Bone marrow (tissue), 2 donors: ENCODE data around the gene DNAH12.
A peak's percentile ranks its signal among the peaks of the same experiment; 100 is the strongest.

Experiments used
- DNase-seq, 2 donors: peaks; one replicate each; lab custom pipeline; 2025; lab: John Stamatoyannopoulos, UW

The DNAH12 gene, protein sequence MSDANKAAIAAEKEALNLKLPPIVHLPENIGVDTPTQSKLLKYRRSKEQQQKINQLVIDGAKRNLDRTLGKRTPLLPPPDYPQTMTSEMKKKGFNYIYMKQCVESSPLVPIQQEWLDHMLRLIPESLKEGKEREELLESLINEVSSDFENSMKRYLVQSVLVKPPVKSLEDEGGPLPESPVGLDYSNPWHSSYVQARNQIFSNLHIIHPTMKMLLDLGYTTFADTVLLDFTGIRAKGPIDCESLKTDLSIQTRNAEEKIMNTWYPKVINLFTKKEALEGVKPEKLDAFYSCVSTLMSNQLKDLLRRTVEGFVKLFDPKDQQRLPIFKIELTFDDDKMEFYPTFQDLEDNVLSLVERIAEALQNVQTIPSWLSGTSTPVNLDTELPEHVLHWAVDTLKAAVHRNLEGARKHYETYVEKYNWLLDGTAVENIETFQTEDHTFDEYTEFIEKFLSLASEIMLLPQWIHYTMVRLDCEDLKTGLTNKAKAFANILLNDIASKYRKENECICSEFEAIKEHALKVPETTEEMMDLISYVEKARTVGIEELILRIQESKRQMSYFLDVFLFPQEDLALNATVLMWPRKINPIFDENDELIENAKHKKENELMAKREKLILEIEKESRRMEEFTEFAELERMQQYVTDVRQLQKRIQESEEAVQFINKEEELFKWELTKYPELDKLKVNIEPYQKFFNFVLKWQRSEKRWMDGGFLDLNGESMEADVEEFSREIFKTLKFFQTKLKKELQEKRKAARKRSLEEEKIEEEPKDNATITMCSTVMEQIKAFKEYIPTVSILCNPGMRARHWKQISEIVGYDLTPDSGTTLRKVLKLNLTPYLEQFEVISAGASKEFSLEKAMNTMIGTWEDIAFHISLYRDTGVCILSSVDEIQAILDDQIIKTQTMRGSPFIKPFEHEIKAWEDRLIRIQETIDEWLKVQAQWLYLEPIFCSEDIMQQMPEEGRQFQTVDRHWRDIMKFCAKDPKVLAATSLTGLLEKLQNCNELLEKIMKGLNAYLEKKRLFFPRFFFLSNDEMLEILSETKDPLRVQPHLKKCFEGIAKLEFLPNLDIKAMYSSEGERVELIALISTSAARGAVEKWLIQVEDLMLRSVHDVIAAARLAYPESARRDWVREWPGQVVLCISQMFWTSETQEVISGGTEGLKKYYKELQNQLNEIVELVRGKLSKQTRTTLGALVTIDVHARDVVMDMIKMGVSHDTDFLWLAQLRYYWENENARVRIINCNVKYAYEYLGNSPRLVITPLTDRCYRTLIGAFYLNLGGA (N-terminal part only)

DNA sequence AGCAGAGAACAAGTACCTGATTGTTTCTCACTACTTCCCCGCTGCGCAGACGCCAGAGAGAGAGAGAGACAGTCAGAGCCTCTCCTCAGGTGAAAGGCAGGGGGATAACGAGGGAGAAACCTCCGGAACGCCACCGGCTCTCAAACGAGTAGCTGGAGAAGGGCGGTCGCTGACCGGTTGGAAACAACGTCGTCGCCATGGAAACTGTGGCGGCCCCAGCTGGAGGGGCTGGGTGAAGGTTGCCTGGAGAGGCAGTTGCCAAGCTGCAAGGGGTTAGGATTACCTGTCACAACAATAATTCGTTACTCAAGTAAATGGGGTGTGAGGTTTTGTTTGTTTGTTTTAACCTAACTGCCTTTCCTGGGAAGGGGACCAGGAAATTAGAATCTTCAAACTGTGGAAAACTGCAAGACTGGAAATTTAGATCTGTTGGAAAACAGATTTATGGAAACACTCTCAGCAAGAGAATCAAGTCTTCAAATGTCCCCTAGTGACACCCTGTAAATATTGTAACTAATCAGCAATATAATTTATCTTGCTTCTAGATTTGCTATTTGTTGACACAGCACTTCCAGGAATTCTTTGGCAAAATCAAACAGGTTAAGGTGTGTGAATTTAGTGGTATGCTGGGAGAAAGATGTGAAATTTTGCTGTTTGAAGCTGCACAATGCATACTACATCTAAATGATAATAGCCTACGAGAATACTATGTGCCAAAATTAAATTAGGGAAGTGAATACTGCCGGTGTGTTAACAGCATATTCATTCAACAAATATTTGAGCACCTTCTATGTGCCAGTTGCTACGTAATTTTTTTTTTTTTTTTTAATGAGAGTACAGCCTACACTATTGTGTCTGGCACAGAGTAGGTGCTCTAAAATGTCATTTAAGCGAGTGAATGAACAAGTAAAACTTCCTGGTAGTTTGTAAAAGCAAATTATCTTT is at the start of gene DNAH12:
Gene DNAH12 (minus strand): TSS at position 164 of the 945 bp plus-strand sequence. CDS start 1,474 bp downstream, outside the sequence.
- no peak for DNase-seq

DNA sequence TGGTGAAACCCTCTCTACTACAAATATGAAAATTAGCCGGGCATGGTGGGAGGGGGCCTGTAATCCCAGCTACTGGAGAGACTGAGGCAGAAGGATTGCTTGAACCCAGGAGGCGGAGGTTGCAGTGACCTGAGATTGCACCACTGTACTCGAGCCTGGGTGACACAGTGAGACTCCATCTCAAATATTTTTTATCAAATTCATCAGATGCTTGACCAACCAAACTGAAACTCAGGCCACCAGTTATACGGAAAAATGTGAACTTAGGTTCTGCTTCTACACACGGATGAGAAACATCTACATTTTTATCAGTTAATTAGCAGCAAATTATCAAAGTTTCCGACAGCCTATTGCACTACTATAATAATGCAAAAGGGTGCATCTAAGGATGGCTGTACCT is 48.2 kb upstream of the DNAH12 start:
- no peak for DNase-seq

DNA sequence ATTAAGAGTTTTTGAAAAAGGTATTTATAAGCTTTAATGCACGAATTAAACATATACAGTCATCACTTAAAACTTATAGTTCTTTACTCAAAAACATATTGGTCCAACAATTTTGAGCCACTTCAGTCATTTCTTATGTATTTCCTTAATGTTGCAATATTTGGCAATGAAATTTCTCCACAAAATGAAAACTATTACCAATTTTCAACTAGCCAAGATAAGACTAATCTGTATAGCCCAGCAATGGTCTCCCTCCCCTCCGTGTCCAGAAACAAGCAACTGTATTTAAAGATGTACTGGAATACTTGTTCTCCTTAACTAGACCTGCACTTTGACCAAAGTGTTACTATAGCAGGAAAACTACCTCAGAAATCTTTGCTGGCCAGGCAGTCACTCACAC is 43.8 kb upstream of the DNAH12 start:
- no peak for DNase-seq

DNA sequence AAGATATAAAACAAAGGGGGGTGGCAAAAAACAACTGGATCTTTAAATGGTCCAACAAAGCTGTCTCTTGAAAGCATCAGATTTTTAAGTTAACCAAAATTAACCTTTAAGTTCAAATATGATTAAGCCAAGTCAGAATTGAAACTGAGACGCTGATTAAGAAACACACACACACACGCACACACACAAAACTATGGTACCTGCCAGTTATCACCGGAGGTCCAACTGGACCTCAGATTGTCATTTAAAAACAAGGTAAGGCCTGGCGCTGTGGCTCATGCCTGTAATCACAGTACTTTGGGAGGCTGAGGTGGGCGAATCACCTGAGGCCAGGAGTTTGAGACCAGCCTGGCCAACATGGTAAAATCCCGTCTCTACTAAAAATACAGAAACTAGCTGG is 42.6 kb upstream of the DNAH12 start:
- DNase-seq = no peak

DNA sequence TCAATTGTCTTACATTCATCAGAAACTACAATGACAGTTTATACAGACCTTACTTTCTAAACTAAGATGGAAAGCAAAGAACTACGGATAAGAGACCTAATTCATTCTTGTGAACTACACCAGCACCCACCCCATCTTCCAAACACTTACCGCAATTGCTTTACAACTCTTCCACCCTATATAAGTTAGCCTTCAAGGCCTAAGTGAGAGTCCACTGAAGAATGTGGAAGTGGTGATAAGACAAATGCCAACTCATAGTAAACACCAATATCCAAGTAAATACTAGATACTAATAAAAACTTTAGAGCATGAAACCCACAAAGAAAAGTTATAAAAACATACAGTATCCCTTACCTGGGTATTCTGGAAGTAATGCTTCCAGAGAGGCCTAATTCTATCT is 39.4 kb upstream of the DNAH12 start:
- no peak for DNase-seq

DNA sequence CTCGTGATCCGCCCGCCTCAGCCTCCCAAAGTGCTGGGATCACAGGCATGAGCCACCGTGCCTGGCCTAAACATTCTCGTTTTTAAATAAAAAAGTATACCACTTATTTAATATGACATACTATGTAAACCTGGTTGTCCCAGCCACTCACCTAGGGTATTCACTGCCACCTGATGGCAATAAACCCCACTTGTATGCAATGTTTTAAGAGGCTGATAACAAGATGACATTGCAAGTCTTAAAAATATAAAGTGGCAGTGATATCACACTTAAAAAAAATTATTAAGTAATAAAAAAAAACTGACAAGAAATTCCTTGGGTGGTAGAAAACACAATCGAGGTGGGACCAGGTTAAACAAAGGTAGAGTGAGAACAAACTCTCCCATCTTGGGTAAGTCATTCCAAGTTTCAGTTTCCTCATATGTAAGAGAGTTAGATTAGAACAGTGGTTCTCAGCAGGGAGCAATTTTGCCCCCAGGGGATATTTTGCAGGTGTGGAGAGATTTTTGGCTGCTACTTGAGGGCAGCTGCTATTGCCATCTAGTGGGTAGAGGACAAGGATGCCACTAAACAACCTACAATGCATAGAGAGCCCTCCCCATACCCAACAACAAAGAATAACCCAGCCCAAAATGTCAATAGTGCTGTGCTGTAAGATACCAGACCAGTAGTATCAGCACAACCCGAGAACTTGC is 38.5 kb upstream of the DNAH12 start:
- peak in 1 of 2 donors; percentile 4 for DNase-seq

DNA sequence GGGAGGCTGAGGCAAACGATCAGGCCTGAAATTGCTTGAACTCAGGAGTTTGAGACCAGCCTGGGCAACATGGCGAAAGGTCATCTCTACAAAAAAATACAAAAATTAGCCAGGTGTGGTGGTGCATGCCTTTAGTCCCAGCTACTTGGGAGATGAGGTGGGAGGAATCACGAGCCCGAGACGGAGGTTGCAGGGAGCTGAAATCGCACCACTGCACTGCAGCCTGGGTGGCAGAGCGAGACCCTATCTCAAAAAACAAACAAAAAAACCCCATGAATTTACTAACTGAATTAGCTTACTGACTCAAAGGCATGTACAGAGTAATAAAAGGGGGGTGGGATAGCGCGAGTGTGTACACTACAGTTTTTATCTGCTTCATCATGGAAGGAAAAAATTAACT is 33.7 kb upstream of the DNAH12 start:
- DNase-seq = no peak

DNA sequence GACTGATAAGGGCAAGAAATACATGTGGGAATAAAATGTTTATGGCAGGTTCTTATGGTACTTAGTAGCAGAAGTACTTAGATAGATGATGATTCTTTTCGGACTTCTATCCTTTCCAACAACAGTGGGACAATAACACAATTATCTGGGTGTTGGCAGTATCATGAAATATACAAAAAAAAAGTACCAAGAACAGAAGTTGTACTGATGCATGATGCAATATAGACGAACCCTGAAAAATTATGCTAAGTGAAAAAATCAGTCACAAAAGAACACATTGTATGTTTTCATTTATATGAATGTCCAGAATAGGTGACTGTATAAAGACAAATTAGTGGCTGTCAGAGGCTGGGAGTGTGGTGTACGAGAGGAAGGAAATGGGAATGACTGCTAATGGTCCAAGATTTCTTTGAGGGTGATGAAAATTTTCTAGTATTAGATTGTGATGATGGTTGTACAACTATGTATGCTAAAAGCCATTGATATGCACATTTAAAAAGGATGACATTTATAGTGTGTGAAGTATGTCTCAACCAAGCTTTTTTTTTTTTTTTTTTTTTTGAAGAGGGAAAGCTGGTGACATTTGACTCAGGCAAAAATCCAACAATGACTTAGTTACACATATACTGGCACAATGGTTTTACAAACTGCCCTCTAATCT is 32.0 kb upstream of the DNAH12 start:
- DNase-seq = no peak

DNA sequence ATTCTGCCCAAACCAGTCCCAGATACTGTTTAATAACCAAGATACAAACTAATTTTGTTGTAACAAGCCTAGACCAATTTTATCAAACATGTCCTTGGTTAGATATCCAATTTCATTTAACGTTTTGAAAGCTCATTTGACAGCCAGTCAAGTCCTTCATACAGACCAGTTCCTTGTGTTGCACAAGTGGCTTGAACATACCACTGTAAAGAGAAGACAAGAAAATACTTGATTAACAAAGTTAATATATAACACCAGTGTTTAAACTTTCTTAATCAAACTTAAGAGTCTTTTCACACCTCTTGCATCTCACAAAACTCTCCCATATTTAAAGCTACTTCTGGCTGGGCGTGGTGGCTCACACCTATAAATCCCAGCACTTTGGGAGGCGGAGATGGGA is 28.0 kb upstream of the DNAH12 start:
- no peak for DNase-seq

DNA sequence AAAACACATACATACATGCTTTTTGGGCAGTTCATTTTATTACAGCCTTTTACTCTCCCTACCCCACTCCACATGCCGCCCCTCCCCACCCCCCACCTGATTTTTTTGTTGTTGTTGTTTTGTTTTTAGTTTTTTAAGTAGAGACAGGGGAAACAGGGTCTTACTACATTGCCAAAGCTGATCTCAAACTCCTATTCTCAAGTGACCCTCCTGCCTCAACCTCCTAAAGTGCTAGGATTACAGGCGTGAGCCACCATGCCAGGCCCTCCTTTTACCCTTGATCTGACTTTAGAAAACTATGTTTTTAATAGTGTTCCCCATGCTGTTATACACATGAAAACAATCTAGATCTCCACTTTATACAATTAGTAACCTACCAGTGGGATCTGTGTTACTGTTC is 26.7 kb upstream of the DNAH12 start:
- DNase-seq = no peak

DNA sequence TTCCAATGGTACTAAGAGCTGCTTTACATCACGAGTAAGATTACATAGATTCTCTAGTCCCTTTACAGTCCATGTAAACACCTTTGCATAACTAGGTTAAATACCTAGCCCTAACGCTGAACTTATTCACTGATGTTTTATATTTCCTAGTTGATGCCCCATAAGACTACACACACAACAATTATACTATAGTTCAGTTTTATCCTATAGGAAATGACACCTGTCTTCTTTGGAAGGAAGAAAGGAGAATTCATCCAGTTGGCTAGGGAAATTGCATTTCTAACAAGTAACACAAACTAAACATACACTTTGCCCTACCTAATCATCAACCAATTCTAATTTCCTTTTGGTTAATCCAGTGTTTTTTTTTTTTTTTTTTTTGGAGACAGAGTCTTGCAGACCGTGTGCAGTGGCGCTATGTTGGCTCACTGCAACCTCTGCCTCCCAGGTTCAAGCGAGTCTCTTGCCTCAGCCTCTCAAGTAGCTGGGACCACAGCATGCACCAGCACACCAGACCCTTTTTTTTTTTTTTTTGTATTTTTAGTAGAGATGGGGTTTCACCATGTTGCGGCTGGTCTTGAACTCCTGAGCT is 25.8 kb upstream of the DNAH12 start:
- no peak for DNase-seq

DNA sequence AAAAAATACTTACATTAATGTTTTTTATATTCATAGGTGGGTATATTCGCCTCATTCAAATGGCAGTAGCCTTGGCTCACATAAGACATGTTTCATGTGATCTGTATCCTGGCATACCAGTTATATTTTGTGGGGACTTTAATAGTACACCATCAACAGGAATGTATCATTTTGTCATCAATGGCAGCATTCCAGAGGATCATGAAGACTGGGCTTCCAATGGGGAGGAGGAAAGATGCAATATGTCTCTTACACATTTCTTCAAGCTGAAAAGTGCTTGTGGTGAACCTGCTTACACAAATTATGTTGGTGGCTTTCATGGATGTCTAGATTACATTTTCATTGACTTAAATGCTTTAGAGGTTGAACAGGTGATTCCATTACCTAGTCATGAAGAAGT is 15.4 kb upstream of the DNAH12 start:
- no peak for DNase-seq

DNA sequence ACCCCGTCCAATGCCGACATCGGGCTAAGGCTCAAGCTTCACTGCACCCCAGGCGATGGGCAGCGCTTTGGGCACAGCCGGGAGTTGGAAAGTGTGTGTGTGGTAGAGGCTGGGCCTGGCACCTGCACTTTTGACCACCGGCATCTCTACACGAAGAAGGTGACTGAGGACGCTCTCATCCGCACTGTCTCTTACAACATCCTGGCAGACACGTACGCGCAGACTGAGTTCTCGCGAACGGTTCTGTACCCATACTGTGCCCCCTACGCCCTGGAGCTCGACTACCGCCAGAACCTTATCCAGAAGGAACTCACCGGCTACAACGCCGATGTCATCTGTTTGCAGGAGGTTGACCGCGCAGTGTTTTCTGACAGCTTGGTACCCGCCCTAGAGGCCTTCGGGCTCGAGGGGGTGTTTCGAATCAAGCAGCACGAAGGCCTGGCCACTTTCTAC is 13.0 kb upstream of the DNAH12 start:
- DNase-seq = peak in 1 of 2 donors; percentile 27

DNA sequence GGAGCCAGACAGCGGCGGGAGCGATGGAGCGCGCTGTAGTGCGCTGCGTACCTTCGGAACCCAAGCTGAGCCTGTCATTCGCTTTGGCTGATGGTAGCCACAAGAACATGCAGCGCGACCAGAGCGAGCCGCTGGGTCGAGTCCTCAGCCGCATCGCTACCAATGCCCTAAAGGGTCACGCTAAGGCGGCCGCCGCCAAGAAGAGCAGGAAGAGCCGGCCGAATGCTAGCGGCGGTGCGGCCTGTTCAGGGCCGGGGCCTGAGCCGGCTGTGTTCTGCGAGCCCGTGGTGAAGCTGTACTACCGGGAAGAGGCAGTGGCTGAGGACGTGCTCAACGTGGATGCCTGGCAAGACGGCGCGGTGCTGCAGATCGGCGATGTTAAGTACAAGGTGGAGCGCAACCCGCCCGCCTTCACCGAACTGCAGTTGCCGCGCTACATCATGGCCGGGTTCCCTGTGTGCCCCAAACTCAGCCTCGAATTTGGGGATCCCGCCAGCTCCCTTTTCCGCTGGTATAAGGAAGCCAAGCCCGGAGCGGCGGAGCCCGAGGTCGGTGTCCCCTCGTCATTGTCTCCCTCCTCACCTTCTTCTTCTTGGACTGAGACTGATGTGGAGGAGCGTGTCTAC is 12.4 kb upstream of the DNAH12 start:
- peak in 1 of 2 donors; percentile 3 for DNase-seq

DNA sequence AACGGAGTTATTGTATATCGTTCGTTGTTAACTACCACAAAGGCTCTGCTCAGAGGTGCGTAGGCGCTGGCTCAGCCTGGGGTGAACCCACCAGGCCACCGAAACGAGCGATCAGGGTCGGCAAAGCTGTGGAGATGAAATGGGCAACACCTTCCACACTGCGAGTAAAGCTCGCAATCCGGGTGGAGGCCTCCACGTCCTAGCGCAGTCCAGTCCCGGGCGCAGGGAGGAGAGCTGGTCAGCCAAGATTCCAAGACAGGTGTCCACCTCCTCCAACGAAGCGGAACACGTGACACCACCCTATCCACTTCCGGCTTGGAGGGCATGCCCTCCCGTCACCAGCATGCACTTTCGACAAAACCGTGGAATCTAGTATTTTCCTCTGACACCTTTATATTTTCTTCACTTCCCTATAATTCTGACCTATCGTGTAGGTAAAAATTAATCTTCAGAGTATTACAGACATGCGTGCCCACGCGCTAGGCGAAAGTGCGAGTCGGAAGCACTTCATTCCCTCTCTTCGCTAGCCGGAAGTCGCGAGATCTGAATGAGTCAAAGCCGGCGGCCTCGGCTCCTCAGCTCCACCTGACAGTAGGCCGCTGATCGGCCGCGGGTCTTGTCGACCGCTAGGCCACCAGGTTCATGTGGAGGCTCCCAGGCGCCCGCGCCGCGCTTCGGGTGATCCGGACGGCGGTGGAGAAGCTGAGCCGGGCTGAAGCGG is 11.8 kb upstream of the DNAH12 start, which contains the start of gene PDE12:
Gene PDE12 (plus strand): TSS at position 537 of the 721 bp plus-strand sequence. CDS start 106 bp downstream, at position 643.
- peak; percentile 77 to 83 for DNase-seq

DNA sequence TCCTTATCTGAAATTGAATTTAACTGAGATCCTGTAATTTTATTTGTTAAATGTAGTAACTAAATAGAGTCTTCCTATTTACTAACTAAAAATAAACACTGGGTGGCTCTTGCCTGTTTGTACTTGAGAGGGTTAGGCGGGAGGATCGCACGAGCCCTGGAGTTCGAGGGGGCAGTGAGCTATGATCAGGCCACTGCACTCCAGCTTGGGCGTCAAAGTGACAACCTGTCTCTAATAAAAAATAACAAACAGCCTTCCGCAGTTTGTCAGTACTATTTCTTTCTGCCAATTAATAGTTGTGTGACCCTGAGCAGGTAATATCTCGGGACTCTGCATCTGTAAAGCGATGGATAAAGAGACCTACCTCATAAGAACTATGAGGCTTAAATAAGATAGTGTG is 11.2 kb upstream of the DNAH12 start:
- DNase-seq = no peak

DNA sequence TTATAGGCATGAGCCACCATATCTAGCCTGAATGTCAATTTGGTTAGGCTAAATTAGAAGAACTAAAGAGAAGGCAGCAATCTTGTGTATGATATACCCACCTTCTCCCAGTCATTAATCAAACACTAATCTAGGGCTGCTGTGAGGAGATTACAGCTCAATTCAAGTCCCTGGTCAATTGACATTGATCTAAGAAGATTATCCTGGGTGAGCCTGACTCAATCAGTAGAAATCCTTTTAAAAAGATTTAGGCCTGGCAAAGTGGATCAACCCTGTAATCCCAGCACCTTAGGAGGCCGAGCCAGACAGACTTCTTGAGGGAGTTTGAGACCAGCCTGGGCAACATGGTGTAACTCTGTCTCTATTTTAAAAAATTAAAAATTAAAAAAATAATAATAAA is 2.5 kb upstream of the DNAH12 start:
- no peak for DNase-seq

DNA sequence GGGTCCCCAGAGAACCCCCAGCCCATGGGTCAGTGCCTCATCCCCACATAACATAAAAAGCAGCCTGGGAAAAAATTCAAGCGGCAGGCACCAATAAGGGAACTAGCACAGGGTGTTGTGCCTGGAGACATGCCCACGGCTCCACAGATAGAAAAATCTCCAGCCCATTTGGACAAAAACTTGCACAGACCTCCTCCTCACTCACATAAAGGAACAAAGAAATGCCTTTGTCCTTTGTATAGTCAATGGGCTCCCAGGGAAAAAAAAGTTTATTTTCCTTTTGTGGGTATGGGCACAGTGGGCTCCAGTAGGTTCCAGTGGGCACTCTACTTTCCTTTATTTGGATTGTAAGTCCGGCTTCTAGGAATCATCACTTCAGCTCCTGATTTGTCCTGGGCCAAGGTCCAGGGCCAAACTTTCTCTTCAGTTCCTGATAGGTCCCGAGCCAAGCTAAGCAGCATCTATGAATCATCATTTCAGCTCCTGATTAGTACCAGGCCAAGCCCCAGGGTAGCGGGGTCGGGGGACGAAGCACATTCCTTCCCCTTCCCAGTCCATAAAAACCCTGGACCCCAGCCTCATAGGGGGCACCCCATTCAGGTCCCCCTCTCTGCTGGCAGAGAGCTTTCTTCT is 1.6 kb upstream of the DNAH12 start:
- no peak for DNase-seq
